ENCODE results near the gene OR10J5. TPM values are rescaled to one million over a fixed set of nuclear protein-coding genes. Genes with fewer than 3 reads are reported as not detected.

Gene OR10J5
- total RNA-seq, 4 donors from 2014 or later: not detected

DNA sequence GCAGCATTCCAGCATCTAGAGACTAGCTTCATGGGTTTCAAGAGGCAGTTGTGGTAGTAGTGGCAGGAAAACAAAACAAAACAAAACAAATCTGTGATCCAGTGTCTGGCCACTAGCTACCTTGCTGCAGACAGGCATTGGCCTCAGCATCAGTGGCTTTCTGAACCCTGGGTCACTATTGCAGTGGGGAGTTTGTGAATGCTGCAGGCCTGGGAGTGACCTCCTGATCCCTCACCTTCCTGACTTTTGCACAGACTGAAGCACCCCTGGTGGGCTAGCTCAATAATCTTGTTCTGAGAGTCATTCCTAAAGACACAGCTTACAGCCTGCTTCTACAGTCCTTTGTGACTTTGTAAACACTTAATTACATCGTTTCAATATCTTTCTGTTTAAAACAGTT, 26.9 kb upstream of the OR10J5 start:
- DNase-seq: no peak
- intact Hi-C loops (cut with DNase I): no loop called here
- Histone ChIP-seq H3K27ac (no peak overlapping the region), H3K9me3 (no peaks in the 10 kb centered on the region), H3K4me3 (no peak overlapping the region), H3K4me1 (no peaks in the 10 kb centered on the region), H3K36me3 (no peaks in the 10 kb centered on the region), H3K27me3 (no peaks in the 10 kb centered on the region)
- WGBS, 2 donors: 44 to 47% methylated on average over 1 of the region's 1 CpG
- TF ChIP-seq POLR2A (IDR thresholded peaks at IDR 0.05): no peak
- TF ChIP-seq, protein P1, sequence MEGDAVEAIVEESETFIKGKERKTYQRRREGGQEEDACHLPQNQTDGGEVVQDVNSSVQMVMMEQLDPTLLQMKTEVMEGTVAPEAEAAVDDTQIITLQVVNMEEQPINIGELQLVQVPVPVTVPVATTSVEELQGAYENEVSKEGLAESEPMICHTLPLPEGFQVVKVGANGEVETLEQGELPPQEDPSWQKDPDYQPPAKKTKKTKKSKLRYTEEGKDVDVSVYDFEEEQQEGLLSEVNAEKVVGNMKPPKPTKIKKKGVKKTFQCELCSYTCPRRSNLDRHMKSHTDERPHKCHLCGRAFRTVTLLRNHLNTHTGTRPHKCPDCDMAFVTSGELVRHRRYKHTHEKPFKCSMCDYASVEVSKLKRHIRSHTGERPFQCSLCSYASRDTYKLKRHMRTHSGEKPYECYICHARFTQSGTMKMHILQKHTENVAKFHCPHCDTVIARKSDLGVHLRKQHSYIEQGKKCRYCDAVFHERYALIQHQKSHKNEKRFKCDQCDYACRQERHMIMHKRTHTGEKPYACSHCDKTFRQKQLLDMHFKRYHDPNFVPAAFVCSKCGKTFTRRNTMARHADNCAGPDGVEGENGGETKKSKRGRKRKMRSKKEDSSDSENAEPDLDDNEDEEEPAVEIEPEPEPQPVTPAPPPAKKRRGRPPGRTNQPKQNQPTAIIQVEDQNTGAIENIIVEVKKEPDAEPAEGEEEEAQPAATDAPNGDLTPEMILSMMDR (IDR thresholded peaks at IDR 0.05): no peak

DNA sequence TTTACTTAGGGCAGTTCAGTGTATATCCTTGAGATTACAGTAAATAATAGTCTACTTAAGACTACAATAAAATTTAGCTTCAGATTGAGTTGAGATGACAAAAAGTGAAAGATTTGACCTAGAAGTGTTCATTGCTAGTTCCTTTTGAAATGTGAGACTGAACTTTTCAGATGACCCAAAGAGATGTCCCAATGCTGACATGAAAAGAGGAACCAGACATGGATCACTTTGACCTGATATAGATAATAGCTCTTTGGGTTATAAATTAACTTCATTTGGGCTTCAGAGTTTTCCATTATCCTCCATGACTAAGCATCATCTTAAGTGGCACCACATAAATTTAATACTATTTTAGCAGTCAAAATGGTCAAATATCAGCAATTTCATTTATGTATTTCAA, 25.7 kb upstream of the OR10J5 start:
- Histone ChIP-seq H3K4me3 (no peak overlapping the region), H3K9me3 (no peaks in the 10 kb centered on the region), H3K27me3 (no peaks in the 10 kb centered on the region), H3K36me3 (no peaks in the 10 kb centered on the region), H3K27ac (no peak overlapping the region), H3K4me1 (no peaks in the 10 kb centered on the region)
- DNase-seq: no peak
- intact Hi-C loops (cut with DNase I): no loop called here
- TF ChIP-seq POLR2A (IDR thresholded peaks at IDR 0.05): no peak
- TF ChIP-seq, protein P1 (IDR thresholded peaks at IDR 0.05): no peak

DNA sequence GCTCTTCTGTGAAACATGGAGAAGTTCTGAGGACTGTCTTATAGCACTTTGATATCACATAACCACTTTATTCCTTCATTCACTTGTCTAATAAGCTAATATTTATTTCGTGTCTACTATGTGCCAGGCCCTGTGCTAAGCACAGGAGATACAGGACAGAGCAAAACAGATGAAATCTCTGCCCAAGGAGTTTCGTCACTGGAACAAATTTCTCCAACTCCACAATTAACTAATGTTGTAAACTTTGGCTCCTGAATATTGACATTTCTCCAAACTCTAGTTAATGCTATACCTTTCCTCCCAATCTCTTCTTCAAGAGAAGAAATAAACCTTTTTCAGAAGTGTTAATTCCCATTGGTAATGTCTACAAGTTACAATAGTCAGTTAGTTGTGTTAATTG, 24.8 kb upstream of the OR10J5 start:
- DNase-seq: no peak
- Histone ChIP-seq H3K27me3 (no peaks in the 10 kb centered on the region), H3K4me3 (no peak overlapping the region), H3K9me3 (no peaks in the 10 kb centered on the region), H3K4me1 (no peaks in the 10 kb centered on the region), H3K36me3 (no peaks in the 10 kb centered on the region), H3K27ac (no peak overlapping the region)
- 54 to 67% methylated on average over 2 of the region's 2 CpGs for WGBS, 2 donors
- intact Hi-C loops (cut with DNase I): no loop called here
- TF ChIP-seq POLR2A (IDR thresholded peaks at IDR 0.05): no peak
- TF ChIP-seq, protein P1 (IDR thresholded peaks at IDR 0.05): no peak

DNA sequence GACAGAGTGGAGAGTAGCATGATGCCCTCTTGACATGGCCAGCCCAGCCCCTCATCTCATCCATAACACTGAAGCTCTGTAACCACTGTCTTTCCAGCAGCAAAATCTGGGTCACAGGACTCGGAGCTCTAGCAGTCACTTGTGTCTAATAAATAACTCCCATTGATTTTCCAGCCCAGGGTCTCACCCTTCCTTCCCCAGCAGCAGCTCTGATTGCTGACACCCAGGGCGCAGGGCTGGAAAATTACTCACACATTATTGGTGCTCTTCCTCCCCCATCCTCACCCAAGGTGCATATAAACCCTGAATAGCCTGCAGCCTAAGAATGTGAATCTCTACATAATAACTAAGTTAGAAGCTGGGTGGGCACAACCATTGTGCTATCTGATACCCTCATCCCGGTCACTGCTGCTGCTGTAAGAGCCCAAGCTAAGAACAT, 21.1 kb upstream of the OR10J5 start:
- no peak for DNase-seq
- H3K36me3 ChIP-seq: no peaks in the 10 kb centered on the region
- 47 to 48% methylated on average over 3 of the region's 3 CpGs for WGBS, 2 donors
- no peak overlapping the region for H3K27ac ChIP-seq
- no peak for TF ChIP-seq POLR2A (IDR thresholded peaks at IDR 0.05)
- TF ChIP-seq, protein P1 (IDR thresholded peaks at IDR 0.05): no peak
- no peak overlapping the region for H3K4me3 ChIP-seq
- no peaks in the 10 kb centered on the region for H3K9me3 ChIP-seq
- intact Hi-C loops (cut with DNase I): no loop called here
- H3K27me3 ChIP-seq: no peaks in the 10 kb centered on the region
- no peaks in the 10 kb centered on the region for H3K4me1 ChIP-seq

DNA sequence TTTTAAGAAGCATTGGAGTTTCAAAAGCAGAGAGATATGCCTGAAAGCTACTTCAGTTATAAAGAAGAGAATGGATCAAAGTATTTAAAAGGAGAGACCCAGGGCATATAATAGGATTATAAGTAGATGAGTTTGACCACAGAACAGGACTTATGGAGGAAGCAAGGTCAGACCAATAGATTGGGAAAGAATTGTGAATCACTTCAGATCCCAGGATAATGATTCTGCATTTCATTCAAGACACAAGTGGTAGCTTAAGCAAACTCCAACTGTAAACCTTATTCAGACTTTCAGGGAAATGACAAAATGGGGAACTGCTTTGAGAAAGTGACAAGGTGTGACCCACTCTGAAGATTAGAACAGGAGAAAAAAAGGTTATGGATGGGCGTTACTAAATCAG, 18.9 kb upstream of the OR10J5 start:
- intact Hi-C loops (cut with DNase I): no loop called here
- Histone ChIP-seq H3K4me3 (no peak overlapping the region), H3K9me3 (no peaks in the 10 kb centered on the region), H3K4me1 (no peaks in the 10 kb centered on the region), H3K27ac (no peak overlapping the region), H3K27me3 (no peaks in the 10 kb centered on the region), H3K36me3 (no peaks in the 10 kb centered on the region)
- DNase-seq: no peak
- TF ChIP-seq POLR2A (IDR thresholded peaks at IDR 0.05): no peak
- TF ChIP-seq, protein P1 (IDR thresholded peaks at IDR 0.05): no peak
- WGBS, 2 donors: 30 to 33% methylated on average over 1 of the region's 1 CpG
